ENCODE results near the gene PAOX. TPM values are rescaled to one million over a fixed set of nuclear protein-coding genes. Genes with fewer than 3 reads are reported as not detected.

PAOX gene
- total RNA-seq, 1 donor from 2014 or later, result 4.3 TPM

- intact Hi-C loops (cut with micrococcal nuclease), result no loop called here
Observed at GRCh38 chr10:133349577-133350011, 29.5 kb upstream of the PAOX start.

- intact Hi-C loops (cut with micrococcal nuclease), result no loop called here
Observed at GRCh38 chr10:133350283-133350949, 28.6 kb upstream of the PAOX start.

DNA sequence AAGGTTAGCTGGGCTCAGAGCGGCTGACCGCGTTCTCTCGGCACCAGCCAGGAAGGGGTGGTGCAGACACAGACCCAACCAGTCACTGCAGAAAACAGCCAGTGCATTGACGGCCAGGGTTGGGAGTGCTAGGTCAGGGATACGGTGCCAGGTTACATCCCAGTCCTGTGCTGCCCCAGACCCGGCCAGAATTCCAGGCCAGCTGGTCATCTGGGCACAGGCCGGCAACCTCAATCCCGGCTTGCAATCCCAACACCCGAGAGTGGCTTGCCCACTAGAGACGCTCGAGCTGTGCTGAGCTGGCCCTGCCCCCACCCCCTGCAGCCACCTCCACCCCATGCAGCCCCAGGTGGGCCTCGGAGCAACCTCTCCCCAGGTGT, 28.1 kb upstream of the PAOX start:
- intact Hi-C loops (cut with micrococcal nuclease), result no loop called here

- intact Hi-C loops (cut with micrococcal nuclease), result no loop called here
Observed at GRCh38 chr10:133351408-133352318, 27.4 kb upstream of the PAOX start.

DNA sequence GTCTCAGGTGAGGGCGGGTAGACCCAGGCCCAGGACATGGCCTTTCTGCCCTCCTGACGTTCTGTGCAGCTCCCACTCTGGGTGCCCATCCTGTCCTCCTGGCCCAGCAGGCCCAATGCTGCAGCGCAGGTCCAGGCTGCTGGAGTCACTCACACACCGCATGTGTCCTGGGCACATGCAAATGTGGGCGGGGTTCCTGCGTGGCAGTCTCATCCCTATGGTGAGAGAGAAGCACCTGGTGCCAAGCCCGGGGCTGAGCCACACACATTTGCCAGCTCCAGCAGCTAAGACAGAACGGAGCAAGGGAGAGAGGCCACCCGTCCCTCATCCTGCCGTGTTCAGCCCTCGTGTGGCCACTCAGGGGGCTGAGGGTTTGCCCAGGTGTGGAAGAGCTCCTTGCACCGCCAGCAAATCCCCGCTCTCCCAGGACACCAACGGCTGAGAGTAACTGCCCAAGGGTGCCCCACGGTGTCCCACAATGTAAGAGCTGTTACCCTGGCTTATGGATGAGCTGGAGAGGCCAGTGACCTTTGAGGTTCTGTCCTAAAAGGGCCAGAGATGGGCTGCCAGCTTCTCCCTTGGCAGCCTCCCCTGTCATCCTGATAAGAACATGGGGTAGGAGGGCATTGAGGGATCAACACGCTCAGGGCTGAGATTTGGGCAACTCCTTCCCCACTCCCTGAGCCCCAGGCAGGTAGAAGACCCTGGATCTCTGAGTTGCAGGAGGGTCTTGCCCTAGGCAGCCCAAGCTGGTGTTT, 25.7 kb upstream of the PAOX start:
- intact Hi-C loops (cut with micrococcal nuclease), result no loop called here

DNA sequence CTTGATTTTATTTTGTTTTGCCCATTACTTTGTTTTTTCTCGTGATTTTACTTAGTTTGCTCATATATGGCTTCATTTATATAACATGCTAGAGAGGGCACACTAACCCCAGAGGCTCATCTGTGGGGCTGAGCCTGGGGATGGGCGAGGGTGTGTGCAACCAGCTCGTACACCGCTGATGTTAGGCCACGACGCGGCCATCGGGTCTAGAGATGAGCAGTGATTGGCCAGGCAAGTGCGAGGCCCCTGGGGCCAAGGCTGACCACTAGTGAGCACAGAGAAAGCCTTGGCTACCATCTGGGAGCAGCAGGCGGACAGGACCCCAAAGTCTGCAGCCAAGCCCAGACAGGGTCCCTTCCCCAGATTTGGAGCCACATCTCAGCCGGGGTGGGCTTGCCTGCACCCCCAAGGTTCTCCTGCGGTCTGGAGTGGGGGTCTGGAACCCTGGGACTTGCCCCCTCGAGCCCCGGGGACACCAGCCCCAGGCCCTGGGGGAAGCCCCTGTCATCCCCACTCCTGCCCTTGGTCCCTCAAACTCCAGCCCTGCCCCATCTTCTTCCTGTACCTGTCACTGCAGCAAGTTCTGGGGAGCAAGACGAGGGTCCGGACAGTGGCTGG, 25.0 kb upstream of the PAOX start:
- intact Hi-C loops (cut with micrococcal nuclease), result no loop called here

DNA sequence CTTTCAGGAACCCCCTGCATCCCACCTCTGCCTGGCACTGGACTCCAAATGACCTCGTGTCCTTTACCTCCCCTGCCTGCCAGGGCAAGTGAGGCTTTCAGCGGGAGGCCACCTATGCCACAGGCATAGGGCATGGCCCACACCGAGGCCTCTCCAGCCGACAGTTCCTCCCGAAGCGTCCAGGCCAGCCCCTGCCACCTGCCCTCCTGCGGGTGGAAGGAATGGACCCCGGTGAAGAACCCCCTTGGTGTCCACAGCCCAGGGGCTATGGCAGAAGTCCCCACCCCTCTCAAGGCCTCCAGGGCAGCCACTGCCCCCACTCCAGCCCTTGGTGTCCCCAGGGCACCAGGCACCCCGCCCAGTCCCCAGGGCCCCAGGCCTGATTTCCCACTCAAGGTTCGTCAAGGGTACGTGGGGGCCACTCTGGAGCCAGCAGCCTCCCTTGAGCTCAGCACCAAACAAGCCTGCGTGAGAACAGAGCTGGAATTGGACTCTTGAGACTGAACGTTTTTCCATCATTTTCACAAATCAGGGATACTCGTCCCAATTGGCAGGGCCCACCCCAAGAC, 24.3 kb upstream of the PAOX start:
- intact Hi-C loops (cut with micrococcal nuclease), result no loop called here

DNA sequence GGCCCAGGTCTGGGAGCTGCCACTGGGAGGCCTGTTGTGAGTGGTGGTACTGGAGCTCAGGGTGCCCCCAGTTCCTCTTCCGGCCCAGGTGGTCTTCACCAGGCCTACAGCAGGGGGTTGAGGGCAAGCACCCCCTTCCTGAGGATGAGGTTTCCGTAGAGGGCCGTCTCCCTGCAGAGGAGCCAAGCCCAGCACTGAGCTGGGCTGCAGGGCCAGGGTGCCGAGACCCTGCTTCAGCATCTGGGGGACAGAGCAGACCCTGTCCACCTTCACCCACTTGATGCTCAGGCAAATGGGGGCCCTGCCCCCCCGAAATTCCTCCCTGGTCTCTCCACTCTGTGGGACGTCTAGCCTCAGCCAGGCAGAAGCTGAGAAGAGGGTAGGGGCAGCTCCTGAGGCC, 23.8 kb upstream of the PAOX start:
- intact Hi-C loops (cut with micrococcal nuclease), result no loop called here

- intact Hi-C loops (cut with micrococcal nuclease), result no loop called here
Observed at GRCh38 chr10:133355991-133356390, 23.1 kb upstream of the PAOX start.

DNA sequence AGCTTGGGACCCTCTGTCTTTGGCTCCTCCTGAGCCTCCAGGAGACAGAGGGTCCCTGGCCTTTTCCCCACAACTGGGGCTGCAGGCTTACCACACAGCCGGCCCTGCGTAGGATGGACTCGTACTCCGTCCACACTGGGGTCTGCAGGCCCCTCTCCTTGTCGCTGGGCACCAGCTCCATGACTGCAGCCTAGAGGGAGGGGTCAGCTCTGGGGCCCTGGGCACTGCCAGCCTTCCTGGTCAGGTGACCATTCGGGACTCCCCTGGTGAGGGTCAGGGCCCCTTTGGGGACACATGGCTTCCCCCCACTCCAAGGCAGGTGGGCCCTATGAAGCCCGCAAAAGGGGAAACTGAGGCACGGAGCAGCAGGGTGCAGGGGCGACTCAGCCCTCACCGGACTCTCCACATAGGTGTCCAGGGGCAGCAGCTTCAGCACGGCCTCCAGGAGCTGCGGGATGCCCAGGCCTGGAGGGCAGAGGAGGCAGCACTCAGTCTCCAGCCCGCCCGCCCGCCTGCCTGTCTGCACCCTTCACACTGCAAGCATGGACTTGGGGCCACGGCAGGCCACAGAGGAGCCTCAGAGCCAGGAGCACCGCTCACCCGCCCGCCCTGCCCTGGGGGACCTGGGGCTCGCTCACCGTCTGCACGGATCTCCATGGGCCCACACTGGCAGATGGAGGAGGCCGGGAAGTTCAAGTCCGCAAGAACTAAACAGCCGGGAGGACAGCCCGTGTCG, 22.3 kb upstream of the PAOX start:
- intact Hi-C loops (cut with micrococcal nuclease), result loop anchor here (1.0 kb wide), 1 partner anchor 22 kb away; no protein-coding TSS in a partner anchor

DNA sequence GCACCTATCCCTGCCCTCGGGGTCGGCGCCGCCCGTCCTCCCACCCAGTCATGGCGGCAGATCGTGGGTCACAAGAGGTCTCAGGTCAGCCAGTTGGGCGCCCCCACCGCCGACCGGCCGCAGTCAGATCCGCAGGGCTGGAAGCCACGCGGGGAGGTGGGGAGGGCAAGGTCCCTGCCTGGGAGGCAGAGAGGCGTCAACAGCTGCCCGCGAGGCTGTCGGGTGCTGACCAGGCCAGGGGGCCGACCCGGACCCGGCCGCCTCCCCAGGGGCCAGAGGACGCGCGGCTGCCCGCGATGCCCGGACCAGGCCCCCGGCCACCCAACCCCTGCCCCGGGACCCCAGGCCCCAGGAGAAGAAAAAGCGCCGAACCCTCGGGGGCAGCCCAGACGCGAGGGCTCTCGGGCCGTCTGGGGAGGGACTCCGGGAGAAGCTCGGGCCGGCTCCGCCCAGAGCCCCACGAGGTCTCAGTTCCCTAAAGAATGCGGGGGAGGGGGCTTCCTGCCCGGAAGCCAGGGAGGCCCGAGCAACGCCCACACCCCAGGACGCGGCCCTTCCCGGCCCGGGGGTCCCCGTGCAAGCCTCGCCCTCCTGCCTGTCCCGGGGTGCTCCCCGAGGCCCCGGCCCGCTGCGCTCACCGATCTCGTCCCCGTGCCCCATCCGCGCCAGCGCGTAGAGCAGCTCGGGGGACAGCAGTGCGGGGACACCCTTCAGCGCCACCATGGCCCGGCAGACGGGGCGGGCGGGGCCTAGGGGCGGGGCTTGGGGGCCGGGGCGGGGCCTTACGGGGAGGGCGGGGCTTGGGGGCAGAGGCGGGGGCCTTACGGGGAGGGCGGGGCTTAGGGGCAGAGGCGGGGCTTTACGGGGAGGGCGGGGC, 21.5 kb upstream of the PAOX start, which contains the start of gene FUOM:
Gene FUOM (minus strand): TSS at position 735 of the 877 bp plus-strand sequence. CDS start 12 bp downstream, at position 723.
- intact Hi-C loops (cut with micrococcal nuclease), result loop anchor here (1.0 kb wide), 3 partner anchors 21 to 48 kb away; partner anchors contain the start of gene MTG1

GRCh38 chr10:133358162-133358924, 20.7 kb upstream of the PAOX start:
- intact Hi-C loops (cut with micrococcal nuclease), result loop anchor here (1.0 kb wide), 2 partner anchors 36 to 49 kb away; partner anchors contain the start of gene MTG1

DNA sequence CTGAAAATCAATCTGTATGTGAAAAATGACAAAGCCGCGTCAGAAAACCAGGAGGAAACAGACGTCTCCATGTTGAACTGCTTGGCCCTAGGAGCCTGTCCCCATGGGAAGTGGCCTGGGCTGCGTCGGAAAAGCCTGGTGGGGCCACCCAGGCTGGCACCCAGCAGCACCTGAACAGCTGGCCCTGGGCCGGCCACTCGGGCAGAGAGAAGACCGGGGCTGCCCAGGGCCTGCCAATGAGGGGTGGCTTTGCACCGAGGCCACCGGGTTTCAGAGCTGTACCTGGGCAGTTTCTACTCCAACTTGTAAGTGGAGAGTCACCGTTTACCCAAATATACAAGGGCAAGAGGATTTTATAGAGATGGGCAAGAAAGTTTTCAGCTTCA, 20.1 kb upstream of the PAOX start:
- intact Hi-C loops (cut with micrococcal nuclease), result loop anchor here (1.0 kb wide), 2 partner anchors 35 to 50 kb away; partner anchors contain the start of gene MTG1

DNA sequence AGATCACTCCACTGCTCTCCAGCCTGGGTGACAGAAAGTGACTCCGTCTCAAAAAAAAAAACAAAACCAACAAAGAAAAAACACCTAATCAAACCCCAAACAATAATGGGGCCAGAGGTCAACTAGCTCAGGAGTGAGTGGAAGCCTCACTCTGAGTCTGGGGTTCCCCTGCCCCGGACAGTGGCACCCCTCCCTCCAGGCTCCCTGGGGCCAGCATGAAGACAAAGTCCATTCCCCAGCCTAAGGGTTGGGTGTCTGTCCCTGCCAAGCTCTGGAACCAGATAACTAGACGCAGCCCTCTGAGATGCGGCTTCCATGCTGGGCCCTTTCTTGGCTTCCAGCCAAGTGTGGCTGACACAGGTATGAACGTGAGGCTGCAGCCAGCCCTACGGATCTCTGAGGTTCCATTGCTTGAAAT, 19.5 kb upstream of the PAOX start:
- intact Hi-C loops (cut with micrococcal nuclease), result no loop called here

DNA sequence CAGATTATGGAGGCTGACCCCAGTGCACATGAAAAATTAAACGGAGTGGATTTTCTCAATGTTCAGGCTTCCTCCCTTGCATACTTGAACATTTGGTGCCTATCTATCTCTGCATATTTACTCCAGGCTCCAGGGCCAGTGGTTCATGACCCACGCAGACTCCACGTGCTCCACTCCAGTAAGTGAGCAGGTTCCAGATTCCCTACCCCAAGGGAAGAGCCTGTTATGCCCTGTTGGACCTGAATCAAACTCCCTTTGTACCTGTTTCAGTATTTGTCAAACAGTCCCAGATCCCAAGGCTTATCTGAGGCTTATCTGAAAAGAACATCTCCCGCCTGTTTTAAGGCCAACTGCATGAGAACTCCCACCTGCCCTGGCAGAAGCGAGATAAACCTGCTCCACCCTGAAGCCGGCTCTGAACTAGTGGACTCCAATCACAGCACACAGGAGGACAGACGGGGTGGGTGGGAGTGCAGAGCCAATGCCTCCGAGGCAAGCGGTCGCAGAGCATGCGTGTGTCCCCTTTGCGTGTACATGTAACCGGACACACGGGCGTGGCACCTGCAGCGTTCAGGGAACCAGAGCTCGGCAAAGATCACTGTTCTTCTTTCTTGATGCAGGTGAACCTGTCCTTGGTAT, 19.0 kb upstream of the PAOX start:
- intact Hi-C loops (cut with micrococcal nuclease), result loop anchor here (1.0 kb wide), 1 partner anchor 13 kb away; the partner anchor contains the start of gene ECHS1

GRCh38 chr10:133361227-133361626, 17.8 kb upstream of the PAOX start:
- intact Hi-C loops (cut with micrococcal nuclease), result no loop called here

DNA sequence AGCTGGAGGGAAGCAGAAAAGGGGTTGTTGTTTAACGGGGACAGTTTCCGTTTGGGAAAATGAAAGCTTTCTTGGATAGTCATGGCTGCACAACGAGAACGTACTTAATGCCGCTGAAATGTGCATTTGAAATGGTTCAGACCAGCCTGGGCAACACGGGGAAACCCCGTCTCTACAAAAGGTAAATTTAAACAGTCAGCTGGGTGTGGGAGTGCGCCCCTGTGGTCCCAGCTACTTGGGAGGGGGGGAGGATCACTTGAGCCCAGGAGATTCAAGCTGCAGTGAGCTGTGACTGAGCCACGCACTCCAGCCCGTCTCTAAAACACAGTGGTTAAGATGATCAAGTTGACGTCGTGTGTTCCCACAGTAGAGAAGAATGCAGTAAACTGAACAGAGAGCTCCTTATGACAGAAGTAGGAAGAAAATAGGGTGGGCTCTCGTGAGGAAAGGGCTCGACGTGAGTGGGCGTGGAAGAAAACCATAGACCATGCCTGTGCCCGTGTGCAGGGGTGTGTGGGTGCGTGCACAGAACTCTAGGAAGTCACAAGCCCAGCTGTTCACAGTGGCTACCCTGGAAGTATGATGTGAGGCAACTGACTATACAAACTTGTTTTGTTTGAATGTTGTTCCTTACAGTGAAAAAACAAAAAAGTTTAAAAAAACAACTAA, 17.2 kb upstream of the PAOX start:
- intact Hi-C loops (cut with micrococcal nuclease), result no loop called here

Measured in T-helper 2 cell treated with Interferon-gamma antibody and Interleukin-4, amounts not matched to agents 100 ng/mL and 5 ng/mL, for 36 hours (primary cell).